NCI-H1436 treated with DMSO at 0.1 percent for 48 hours (cell line): ENCODE data around the gene ALPP.
"Not testable (repeated sequence)": the region's sequence is repeated elsewhere in the genome, so short reads cannot be mapped to it uniquely, and the experiment has no call there.

Experiments
- DNase-seq: peaks from one replicate; lab custom pipeline; 2025; lab: John Stamatoyannopoulos, UW

Gene ALPP

DNA sequence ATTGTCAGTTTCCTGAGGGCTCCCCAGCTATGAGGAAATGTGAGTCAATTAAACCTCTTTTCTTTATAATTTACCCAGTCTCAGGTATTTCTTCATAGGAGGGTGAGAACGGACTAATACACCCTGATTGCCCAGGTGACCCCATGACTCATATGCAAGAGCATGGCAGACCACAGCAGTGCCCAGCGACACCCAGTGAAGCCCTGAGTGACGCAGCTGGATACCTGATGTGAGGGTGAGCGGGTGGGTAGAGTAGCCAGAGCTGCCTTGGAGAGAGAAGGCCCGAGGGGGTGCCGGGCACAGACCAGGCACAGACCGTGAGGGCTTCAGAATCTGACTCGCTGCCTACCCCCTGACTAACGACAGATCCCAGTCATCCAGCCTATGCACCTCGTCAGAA, 43.5 kb downstream of the ALPP start:
- DNase-seq: no peak

DNA sequence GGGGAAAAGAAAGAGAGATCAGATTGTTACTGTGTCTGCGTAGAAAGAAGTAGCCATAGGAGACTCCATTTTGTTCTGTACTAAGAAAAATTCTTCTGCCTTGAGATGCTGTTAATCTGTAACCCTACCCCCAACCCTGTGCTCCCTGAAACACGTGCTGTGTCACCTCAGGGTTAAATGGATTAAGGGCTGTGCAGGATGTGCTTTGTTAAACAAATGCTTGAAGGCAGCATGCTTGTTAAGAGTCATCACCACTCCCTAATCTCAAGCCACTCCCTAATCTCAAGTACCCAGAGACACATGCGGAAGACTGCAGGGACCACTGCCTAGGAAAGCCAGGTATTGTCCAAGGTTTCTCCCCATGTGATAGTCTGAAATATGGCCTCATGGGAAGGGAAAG, 44.4 kb downstream of the ALPP start:
- DNase-seq: not testable (repeated sequence)

DNA sequence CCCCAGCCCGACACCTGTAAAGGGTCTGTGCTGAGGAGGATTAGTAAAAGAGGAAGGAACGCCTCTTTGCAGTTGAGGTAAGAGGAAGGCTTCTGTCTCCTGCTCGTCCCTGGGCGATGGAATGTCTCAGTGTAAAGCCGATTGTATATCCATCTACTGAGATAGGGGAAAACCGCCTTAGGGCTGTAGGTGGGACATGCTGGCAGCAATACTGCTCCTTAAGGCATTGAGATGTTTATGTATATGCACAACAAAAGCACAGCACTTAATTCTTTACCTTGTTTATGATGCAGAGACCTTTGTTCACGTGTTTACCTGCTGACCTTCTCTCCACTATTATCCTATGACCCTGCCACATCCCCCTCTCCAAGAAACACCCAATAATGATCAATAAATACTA, 44.9 kb downstream of the ALPP start:
- not testable (repeated sequence) for DNase-seq

DNA sequence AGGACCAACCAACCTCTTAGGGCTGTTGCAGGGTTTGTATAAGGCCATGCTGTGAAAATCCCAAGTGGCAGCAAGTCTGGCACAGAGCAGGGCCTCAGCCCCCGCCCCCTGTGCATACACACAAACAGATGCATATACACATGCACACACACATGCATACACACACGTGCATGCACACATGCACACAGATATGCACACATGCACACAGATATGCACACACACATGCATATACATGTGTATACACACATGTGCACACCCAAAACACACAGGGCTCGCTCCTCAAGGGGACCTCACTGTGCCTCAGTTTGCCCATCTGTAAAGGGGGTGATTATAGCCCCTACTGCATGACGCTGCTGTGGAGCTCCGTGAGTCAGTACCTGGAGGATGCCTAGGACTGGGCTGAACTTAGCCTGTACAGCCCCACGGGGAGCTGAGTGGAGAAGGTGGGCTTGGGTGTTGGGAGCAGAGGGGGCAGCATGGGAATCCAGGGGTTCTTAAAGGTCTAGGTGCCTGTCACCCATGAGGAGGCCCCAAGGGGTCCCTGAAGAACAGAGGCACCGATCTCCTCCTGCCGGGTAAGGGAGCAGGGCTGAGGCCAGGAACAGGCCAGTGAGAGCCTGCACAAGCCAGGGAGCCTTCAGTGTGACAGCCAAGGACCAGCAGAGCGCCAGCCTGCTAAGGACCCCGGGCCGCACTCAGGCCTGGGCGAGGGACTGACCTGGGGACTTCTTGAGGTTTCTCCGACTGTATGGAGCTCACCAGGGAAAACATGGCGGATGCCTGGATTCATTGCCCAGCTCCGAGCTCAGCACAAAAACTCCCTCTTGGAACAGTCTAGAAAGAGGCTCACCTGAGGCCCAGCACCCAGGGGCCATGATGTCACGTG, 53.4 kb downstream of the ALPP start:
- no peak for DNase-seq
